ENCODE results near the gene XRCC5.

XRCC5 gene

GRCh38 chr2:216169087-216169486 lies 59.9 kb downstream of the XRCC5 start:
- no peak overlapping the region for H3K27ac ChIP-seq (ENCODE audit: low read depth, low read length)
- H3K79me2 ChIP-seq (ENCODE audit: insufficient read depth, low read length): peaks cover 26% of the 10 kb centered on the region

DNA sequence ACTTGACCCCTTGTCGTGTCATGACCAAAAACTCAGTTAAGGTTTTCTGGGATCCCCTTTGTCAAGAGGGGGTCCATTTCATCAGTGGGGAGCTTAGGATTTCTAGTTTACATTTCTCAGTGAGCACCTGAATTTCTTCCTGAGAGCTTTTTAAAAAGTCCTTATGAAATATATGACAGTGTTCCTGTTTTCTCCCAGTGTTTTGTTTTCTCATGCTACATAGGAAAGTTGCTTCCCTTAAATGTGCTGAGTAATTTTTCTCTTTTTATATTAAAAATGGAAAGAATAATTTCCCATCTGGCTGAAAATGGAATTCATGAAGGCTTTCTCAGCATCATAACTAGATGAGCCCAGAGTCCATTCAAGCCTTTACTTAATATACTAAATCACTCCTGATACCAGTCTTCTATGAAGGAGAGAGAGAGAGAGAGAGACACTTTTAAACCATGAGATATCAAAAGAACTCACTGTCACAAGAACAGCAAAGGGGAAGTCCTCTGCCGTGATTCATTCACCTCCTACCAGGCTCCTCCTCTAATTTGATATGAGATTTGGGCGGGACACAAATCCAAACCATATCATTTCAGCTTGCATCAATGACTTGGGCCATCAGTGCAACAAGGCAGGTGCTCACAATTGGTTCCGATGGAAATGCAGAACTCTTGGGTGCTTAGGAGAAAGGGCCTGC lies 61.1 kb downstream of the XRCC5 start:
- Histone ChIP-seq H3K9ac (ENCODE audit: low read length) (no peak overlapping the region), H3F3A (ENCODE audit: insufficient read depth) (no peaks in the 10 kb centered on the region), H3K27ac (ENCODE audit: low read depth, low read length) (no peak overlapping the region), H3K4me2 (ENCODE audit: low read depth, low read length, poor library complexity, severe bottlenecking) (no peak overlapping the region), H3K4me3 (ENCODE audit: insufficient read depth, low read length, poor library complexity, severe bottlenecking) (no peak overlapping the region), H3K9me3 (ENCODE audit: insufficient read depth, low read length) (no peaks in the 10 kb centered on the region), H3K79me2 (ENCODE audit: insufficient read depth, low read length) (peaks cover 27% of the 10 kb centered on the region), H2AFZ (ENCODE audit: low read depth, low read length, severe bottlenecking) (no peak overlapping the region), H4K20me1 (ENCODE audit: low read depth, low read length) (peaks cover 7% of the 10 kb centered on the region; the same call in 1 of the 2 replicates), H3K27me3 (ENCODE audit: low read length) (no peaks in the 10 kb centered on the region), H3K36me3 (ENCODE audit: low read length) (peaks cover 51% of the 10 kb centered on the region; the same call in 1 of the 2 replicates), H3K9me2 (replicated peaks; ENCODE audit: insufficient read depth, low read length) (no peaks in the 10 kb centered on the region)
- TF ChIP-seq, protein P1, sequence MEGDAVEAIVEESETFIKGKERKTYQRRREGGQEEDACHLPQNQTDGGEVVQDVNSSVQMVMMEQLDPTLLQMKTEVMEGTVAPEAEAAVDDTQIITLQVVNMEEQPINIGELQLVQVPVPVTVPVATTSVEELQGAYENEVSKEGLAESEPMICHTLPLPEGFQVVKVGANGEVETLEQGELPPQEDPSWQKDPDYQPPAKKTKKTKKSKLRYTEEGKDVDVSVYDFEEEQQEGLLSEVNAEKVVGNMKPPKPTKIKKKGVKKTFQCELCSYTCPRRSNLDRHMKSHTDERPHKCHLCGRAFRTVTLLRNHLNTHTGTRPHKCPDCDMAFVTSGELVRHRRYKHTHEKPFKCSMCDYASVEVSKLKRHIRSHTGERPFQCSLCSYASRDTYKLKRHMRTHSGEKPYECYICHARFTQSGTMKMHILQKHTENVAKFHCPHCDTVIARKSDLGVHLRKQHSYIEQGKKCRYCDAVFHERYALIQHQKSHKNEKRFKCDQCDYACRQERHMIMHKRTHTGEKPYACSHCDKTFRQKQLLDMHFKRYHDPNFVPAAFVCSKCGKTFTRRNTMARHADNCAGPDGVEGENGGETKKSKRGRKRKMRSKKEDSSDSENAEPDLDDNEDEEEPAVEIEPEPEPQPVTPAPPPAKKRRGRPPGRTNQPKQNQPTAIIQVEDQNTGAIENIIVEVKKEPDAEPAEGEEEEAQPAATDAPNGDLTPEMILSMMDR (IDR thresholded peaks at IDR 0.05; ENCODE audit: insufficient read depth, low read length, poor library complexity, severe bottlenecking): no peak
- no peak for TF ChIP-seq EZH2phosphoT487 (conservative IDR thresholded peaks at IDR 0.05; ENCODE audit: low read length)

More at GRCh38 chr2:216169087-216169486, 59.9 kb downstream of the XRCC5 start:
- H3K27me3 ChIP-seq (ENCODE audit: low read length): no peaks in the 10 kb centered on the region
- H3K4me2 ChIP-seq (ENCODE audit: low read depth, low read length, poor library complexity, severe bottlenecking): no peak overlapping the region
- no peaks in the 10 kb centered on the region for H3K9me2 ChIP-seq (replicated peaks; ENCODE audit: insufficient read depth, low read length)
- TF ChIP-seq, protein P1 (IDR thresholded peaks at IDR 0.05; ENCODE audit: insufficient read depth, low read length, poor library complexity, severe bottlenecking): no peak
- TF ChIP-seq EZH2phosphoT487 (conservative IDR thresholded peaks at IDR 0.05; ENCODE audit: low read length): no peak
- H3K9ac ChIP-seq (ENCODE audit: low read length): no peak overlapping the region
- H3K9me3 ChIP-seq (ENCODE audit: insufficient read depth, low read length): no peaks in the 10 kb centered on the region
- peaks cover 7% of the 10 kb centered on the region; the same call in 1 of the 2 replicates for H4K20me1 ChIP-seq (ENCODE audit: low read depth, low read length)
- H2AFZ ChIP-seq (ENCODE audit: low read depth, low read length, severe bottlenecking): no peak overlapping the region
- H3K4me3 ChIP-seq (ENCODE audit: insufficient read depth, low read length, poor library complexity, severe bottlenecking): no peak overlapping the region
- no peaks in the 10 kb centered on the region for H3F3A ChIP-seq (ENCODE audit: insufficient read depth)
- peaks cover 56% of the 10 kb centered on the region; the same call in 1 of the 2 replicates for H3K36me3 ChIP-seq (ENCODE audit: low read length)

DNA sequence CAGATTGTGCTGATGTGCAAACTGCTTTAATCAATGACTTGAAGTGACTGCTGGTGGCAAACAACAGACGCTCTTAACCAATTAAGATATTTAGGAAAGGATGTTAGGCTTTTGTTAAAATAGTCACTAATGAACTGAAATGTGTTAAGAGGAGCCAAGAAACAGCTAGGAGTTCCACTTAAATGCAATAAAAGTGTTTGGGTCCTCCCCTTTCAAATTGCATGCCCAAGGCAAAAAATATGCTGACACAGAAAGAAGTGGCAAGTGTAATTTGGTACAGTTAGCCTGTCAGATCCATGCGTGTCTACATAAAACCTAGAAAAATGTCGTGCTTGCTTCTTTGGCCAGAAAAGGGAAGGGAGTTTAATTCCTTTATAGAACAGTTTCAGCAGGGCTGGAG lies 61.9 kb downstream of the XRCC5 start:
- H3K27me3 ChIP-seq (ENCODE audit: low read length): no peaks in the 10 kb centered on the region
- no peak for TF ChIP-seq EZH2phosphoT487 (conservative IDR thresholded peaks at IDR 0.05; ENCODE audit: low read length)
- TF ChIP-seq, protein P1 (IDR thresholded peaks at IDR 0.05; ENCODE audit: insufficient read depth, low read length, poor library complexity, severe bottlenecking): no peak
- peaks cover 32% of the 10 kb centered on the region for H3K79me2 ChIP-seq (ENCODE audit: insufficient read depth, low read length)
- no peaks in the 10 kb centered on the region for H3F3A ChIP-seq (ENCODE audit: insufficient read depth)
- H3K9ac ChIP-seq (ENCODE audit: low read length): no peak overlapping the region
- H3K9me2 ChIP-seq (replicated peaks; ENCODE audit: insufficient read depth, low read length): no peaks in the 10 kb centered on the region
- H3K4me2 ChIP-seq (ENCODE audit: low read depth, low read length, poor library complexity, severe bottlenecking): no peak overlapping the region
- H4K20me1 ChIP-seq (ENCODE audit: low read depth, low read length): peaks cover 7% of the 10 kb centered on the region; the same call in 1 of the 2 replicates
- no peak overlapping the region for H3K27ac ChIP-seq (ENCODE audit: low read depth, low read length)
- no peaks in the 10 kb centered on the region for H3K9me3 ChIP-seq (ENCODE audit: insufficient read depth, low read length)
- no peak overlapping the region for H2AFZ ChIP-seq (ENCODE audit: low read depth, low read length, severe bottlenecking)
- H3K36me3 ChIP-seq (ENCODE audit: low read length): peaks cover 48% of the 10 kb centered on the region; the same call in 1 of the 2 replicates
- no peak overlapping the region for H3K4me3 ChIP-seq (ENCODE audit: insufficient read depth, low read length, poor library complexity, severe bottlenecking)

Data from SU-DHL-6 (cell line).